Vein endothelial cell (primary cell): ENCODE measurements around the gene LDHAL6B. TPM values are rescaled to one million over a fixed set of nuclear protein-coding genes. Genes with fewer than 3 reads are reported as not detected.

Source experiments
- small RNA-seq: library from RNA; depleted of rRNA; stranded (forward); fragments of <200 nt; gene quantifications from one replicate; pipeline ENCODE3, GENCODE V24; 2012
- total RNA-seq: library from RNA; depleted of rRNA; stranded (reverse); fragments of >200 nt; gene quantifications from 2 replicates; pipeline ENCODE4 v1.2.3, GENCODE V29; 2012

The LDHAL6B gene
- total RNA-seq, result not detected in 2 replicates

GRCh38 chr15:59206623-59207183, at the start of gene LDHAL6B:
LDHAL6B (plus strand) TSS chr15:59206843; CDS start chr15:59206941, 98 bp downstream.

Small RNA genes within 50 kb of the gene (small RNA-seq; reads per million reads assigned to genes)
- gene MIR2116, result 2.9 reads per million, percentile 87 among the genes with 10 or more reads in this experiment
- gene RNU4-80P, result not detected

Other genes starting within 250 kb of the LDHAL6B start
- gene RNF111, start 219.2 kb upstream of the LDHAL6B start, total RNA-seq, result 33.7 and 41.5 TPM in 2 replicates
- gene CCNB2, start 101.7 kb upstream of the LDHAL6B start, total RNA-seq, result 22.5 and 35.7 TPM in 2 replicates
- gene MYO1E, start 166.0 kb downstream of the LDHAL6B start, total RNA-seq, result 150 and 207 TPM in 2 replicates
- 0.19 TPM in 1 of 2 replicates, not detected in the other for gene FAM81A, start 231.3 kb downstream of the LDHAL6B start, total RNA-seq